COR-L47 (cell line): Measurements from ENCODE around the gene SLC6A20.

Source experiments
- DNase-seq: peaks from one replicate; lab custom pipeline; 2025; lab: John Stamatoyannopoulos, UW

SLC6A20 gene

DNA sequence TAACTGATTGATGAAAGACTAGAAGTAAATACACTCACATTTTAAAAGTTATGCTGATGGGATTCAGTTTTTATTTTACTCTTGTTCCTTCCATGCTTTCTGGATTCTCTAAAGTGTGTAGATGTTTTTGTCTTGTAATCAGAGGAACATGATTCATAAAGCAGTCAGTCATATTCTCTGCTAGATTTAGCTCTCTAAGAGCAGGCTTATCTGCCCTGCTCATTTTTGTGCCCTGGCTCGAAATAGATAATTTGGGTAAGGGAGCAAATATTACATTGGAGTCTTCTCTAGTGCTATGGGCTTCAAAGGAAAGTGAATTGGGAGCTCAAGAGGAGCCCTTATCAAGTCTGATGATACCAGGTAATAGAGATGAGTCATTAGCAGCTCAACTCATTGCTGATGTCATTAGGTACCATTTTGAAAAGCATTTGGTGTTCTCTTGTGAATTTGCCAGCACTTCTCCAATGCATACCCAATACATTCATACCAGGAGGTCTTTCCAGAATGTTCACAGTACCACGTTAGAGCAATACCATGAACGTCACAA lies 79.5 kb downstream of the SLC6A20 start:
- DNase-seq, result no peak

GRCh38 chr3:45715945-45716344 lies 80.4 kb downstream of the SLC6A20 start:
- DNase-seq, result no peak

GRCh38 chr3:45712434-45713110 lies 83.8 kb downstream of the SLC6A20 start:
- no peak for DNase-seq

- no peak for DNase-seq
Observed at GRCh38 chr3:45711931-45712330, 84.4 kb downstream of the SLC6A20 start.

GRCh38 chr3:45705839-45706808 lies 90.2 kb downstream of the SLC6A20 start:
- DNase-seq, result no peak
